Effector CD8-positive, alpha-beta T cell (primary cell): Measurements from ENCODE around the gene GSTT2B.
"Not testable (repeated sequence)": the region's sequence is repeated elsewhere in the genome, so short reads cannot be mapped to it uniquely, and the experiment has no call there.

ENCODE experiments used
- DNase-seq: peaks from one replicate; lab custom pipeline; 2025; lab: John Stamatoyannopoulos, UW

GSTT2B gene

GRCh38 chr22:23947391-23947790 is 13.6 kb downstream of the GSTT2B start:
- DNase-seq = not testable (repeated sequence)

- not testable (repeated sequence) for DNase-seq
These were observed 20.8 kb downstream of the GSTT2B start for GRCh38 chr22:23940166-23940565.

- DNase-seq = no peak
These were observed 22.0 kb downstream of the GSTT2B start for GRCh38 chr22:23939017-23939357.

GRCh38 chr22:23938328-23939016 is 22.5 kb downstream of the GSTT2B start:
- no peak for DNase-seq

GRCh38 chr22:23926561-23926960 is 34.4 kb downstream of the GSTT2B start:
- no peak for DNase-seq

GRCh38 chr22:23925020-23925606 is 35.9 kb downstream of the GSTT2B start:
- DNase-seq = no peak

GRCh38 chr22:23922921-23923320 is 38.1 kb downstream of the GSTT2B start:
- DNase-seq = no peak

- DNase-seq = not testable (repeated sequence)
These were observed 39.3 kb downstream of the GSTT2B start for GRCh38 chr22:23921586-23922201.

GRCh38 chr22:23920267-23920611 is 40.8 kb downstream of the GSTT2B start:
- not testable (repeated sequence) for DNase-seq

- DNase-seq = no peak
These were observed 45.7 kb downstream of the GSTT2B start for GRCh38 chr22:23915290-23915689.

GRCh38 chr22:23913661-23914353 is 47.2 kb downstream of the GSTT2B start:
- DNase-seq = peak; percentile 97

GRCh38 chr22:23913306-23913660 is 47.7 kb downstream of the GSTT2B start:
- DNase-seq = no peak

GRCh38 chr22:23912293-23912903 is 48.6 kb downstream of the GSTT2B start:
- DNase-seq = no peak

GRCh38 chr22:23911318-23911980 is 49.5 kb downstream of the GSTT2B start:
- DNase-seq = no peak

- DNase-seq = no peak
These were observed 50.4 kb downstream of the GSTT2B start for GRCh38 chr22:23910496-23911190.

- no peak for DNase-seq
These were observed 51.6 kb downstream of the GSTT2B start for GRCh38 chr22:23909296-23909898.

GRCh38 chr22:23908587-23909205 is 52.3 kb downstream of the GSTT2B start:
- no peak for DNase-seq

- not testable (repeated sequence) for DNase-seq
These were observed 53.6 kb downstream of the GSTT2B start for GRCh38 chr22:23907423-23907822.
